Duodenal mucosa (tissue), 2 donors: ENCODE data around the gene ZNF354B.
"Not testable (repeated sequence)": the region's sequence is repeated elsewhere in the genome, so short reads cannot be mapped to it uniquely, and the experiment has no call there.

Experiments used
- H3K27ac ChIP-seq: one replicate; pipeline ENCODE4 v1.7.0; 2013; ENCODE audit warnings: low read depth, low read length
- H3K27me3 ChIP-seq, 2 donors: one replicate each; pipeline ENCODE4 v1.7.0; 2013; ENCODE audit warnings: low read length in 2 of 2, control low read depth in 1 of 2; ENCODE audit not compliant: insufficient read depth in 2 of 2, control insufficient read depth in 1 of 2
- H3K36me3 ChIP-seq, 2 donors: one replicate each; pipeline ENCODE4 v1.7.0; 2013; ENCODE audit warnings: low read length in 2 of 2, control low read depth in 1 of 2; ENCODE audit not compliant: insufficient read depth in 2 of 2, control insufficient read depth in 1 of 2
- H3K4me1 ChIP-seq, 2 donors: one replicate each; pipeline ENCODE4 v1.7.0; 2013; ENCODE audit warnings: low read length in 2 of 2, control low read depth in 1 of 2; ENCODE audit not compliant: insufficient read depth in 2 of 2, control insufficient read depth in 1 of 2
- H3K4me3 ChIP-seq, 2 donors: one replicate each; pipeline ENCODE4 v1.7.0; 2013; ENCODE audit warnings: low read length in 2 of 2, low read depth in 1 of 2
- H3K9ac ChIP-seq, 2 donors: one replicate each; pipeline ENCODE4 v1.7.0; 2013; ENCODE audit warnings: low read length in 2 of 2, low read depth in 1 of 2
- H3K9me3 ChIP-seq, 2 donors: one replicate each; pipeline ENCODE4 v1.7.0; 2013; ENCODE audit warnings: low read length in 2 of 2, control low read depth in 1 of 2; ENCODE audit not compliant: control insufficient read depth in 1 of 2

The ZNF354B gene

GRCh38 chr5:178838695-178839318 lies 20.9 kb upstream of the ZNF354B start:
- not testable (repeated sequence) for H3K4me1 ChIP-seq, H3K36me3 ChIP-seq, H3K9me3 ChIP-seq, H3K27me3 ChIP-seq, H3K4me3 ChIP-seq, H3K9ac ChIP-seq, H3K27ac ChIP-seq

- no peaks in the 10 kb centered on the region for H3K36me3 ChIP-seq
- H3K4me1 ChIP-seq: no peaks in the 10 kb centered on the region
- no peak overlapping the region for H3K27ac ChIP-seq
- no peak overlapping the region for H3K4me3 ChIP-seq
- H3K9ac ChIP-seq: no peak overlapping the region
- no peaks in the 10 kb centered on the region for H3K9me3 ChIP-seq
- no peaks in the 10 kb centered on the region for H3K27me3 ChIP-seq
Observed at GRCh38 chr5:178839319-178839704, 20.4 kb upstream of the ZNF354B start.

- H3K9ac ChIP-seq, H3K36me3 ChIP-seq, H3K27me3 ChIP-seq, H3K27ac ChIP-seq, H3K4me1 ChIP-seq, H3K4me3 ChIP-seq, H3K9me3 ChIP-seq: not testable (repeated sequence)
Observed at GRCh38 chr5:178840399-178840798, 19.4 kb upstream of the ZNF354B start.

GRCh38 chr5:178849316-178849715 lies 10.4 kb upstream of the ZNF354B start:
- Histone ChIP-seq H3K4me3 (no peak overlapping the region), H3K9ac (no peak overlapping the region), H3K4me1 (no peaks in the 10 kb centered on the region), H3K36me3 (no peaks in the 10 kb centered on the region), H3K27me3 (no peaks in the 10 kb centered on the region), H3K27ac (no peak overlapping the region), H3K9me3 (no peaks in the 10 kb centered on the region)

- H3K9me3 ChIP-seq: no peaks in the 10 kb centered on the region
- no peak overlapping the region for H3K27ac ChIP-seq
- H3K4me1 ChIP-seq: no peaks in the 10 kb centered on the region
- no peaks in the 10 kb centered on the region for H3K27me3 ChIP-seq
- H3K4me3 ChIP-seq: no peak overlapping the region
- no peaks in the 10 kb centered on the region for H3K36me3 ChIP-seq
- no peak overlapping the region for H3K9ac ChIP-seq
Observed at GRCh38 chr5:178851951-178852350, 7.8 kb upstream of the ZNF354B start.

- no peak overlapping the region for H3K27ac ChIP-seq
- no peaks in the 10 kb centered on the region for H3K9me3 ChIP-seq
- no peaks in the 10 kb centered on the region for H3K36me3 ChIP-seq
- H3K9ac ChIP-seq: no peak overlapping the region
- H3K4me1 ChIP-seq: no peaks in the 10 kb centered on the region
- H3K4me3 ChIP-seq: no peak overlapping the region
- no peaks in the 10 kb centered on the region for H3K27me3 ChIP-seq
Observed at GRCh38 chr5:178854284-178854683, 5.5 kb upstream of the ZNF354B start.

- H3K9me3 ChIP-seq, H3K27ac ChIP-seq, H3K4me1 ChIP-seq, H3K27me3 ChIP-seq: not testable (repeated sequence)
- Histone ChIP-seq H3K4me3 (peak overlapping the region; percentile 66 to 74), H3K36me3 (peaks cover under 1 to 16% of the 10 kb centered on the region in 2 donors), H3K9ac (peak overlapping the region; percentile 39 to 54)
Observed at GRCh38 chr5:178860615-178861014, 862 bp downstream of the ZNF354B start.

- no peak overlapping the region for H3K27ac ChIP-seq
- no peak overlapping the region for H3K9ac ChIP-seq
- H3K9me3 ChIP-seq: no peaks in the 10 kb centered on the region
- peaks cover 11 to 24% of the 10 kb centered on the region in 2 donors for H3K36me3 ChIP-seq
- H3K27me3 ChIP-seq: no peaks in the 10 kb centered on the region
- no peak overlapping the region for H3K4me3 ChIP-seq
- H3K4me1 ChIP-seq: peaks cover 0 to 6% of the 10 kb centered on the region in 2 donors
Observed at GRCh38 chr5:178861627-178862026, 1.9 kb downstream of the ZNF354B start.

- Histone ChIP-seq H3K27ac (no peak overlapping the region), H3K36me3 (peaks cover 42 to 67% of the 10 kb centered on the region in 2 donors), H3K9me3 (peaks cover 4 to 5% of the 10 kb centered on the region in 2 donors), H3K9ac (no peak overlapping the region), H3K4me1 (no peaks in the 10 kb centered on the region), H3K27me3 (no peaks in the 10 kb centered on the region), H3K4me3 (no peak overlapping the region)
Observed at GRCh38 chr5:178866946-178867345, 7.2 kb downstream of the ZNF354B start.

- Histone ChIP-seq H3K27ac (no peak overlapping the region), H3K9ac (no peak overlapping the region), H3K4me3 (no peak overlapping the region), H3K4me1 (no peaks in the 10 kb centered on the region), H3K27me3 (no peaks in the 10 kb centered on the region), H3K9me3 (peaks cover 15 to 28% of the 10 kb centered on the region in 2 donors), H3K36me3 (peaks cover 60 to 70% of the 10 kb centered on the region in 2 donors)
Observed at GRCh38 chr5:178869577-178869976, 9.8 kb downstream of the ZNF354B start.

- no peak overlapping the region for H3K4me3 ChIP-seq
- no peaks in the 10 kb centered on the region for H3K4me1 ChIP-seq
- H3K27ac ChIP-seq: no peak overlapping the region
- peaks cover 24 to 35% of the 10 kb centered on the region in 2 donors for H3K9me3 ChIP-seq
- H3K9ac ChIP-seq: no peak overlapping the region
- H3K27me3 ChIP-seq: no peaks in the 10 kb centered on the region
- H3K36me3 ChIP-seq: peaks cover 68 to 78% of the 10 kb centered on the region in 2 donors
Observed at GRCh38 chr5:178870411-178870810, 10.7 kb downstream of the ZNF354B start.
